GM12864 (cell line): Measurements from ENCODE around the gene PRKAG2.
"Not testable (repeated sequence)": the region's sequence is repeated elsewhere in the genome, so short reads cannot be mapped to it uniquely, and the experiment has no call there.

Source experiments
- DNase-seq: peaks from one replicate; pipeline ENCODE4 v3.0.0-alpha.2; 2011; ENCODE audit warnings: low read depth
- H3K4me3 ChIP-seq: 2 replicates; pipeline ENCODE4 v1.5.1; 2011; ENCODE audit warnings: mild to moderate bottlenecking, low read depth, low read length, control low read depth
- CTCF ChIP-seq: IDR thresholded peaks from 2 replicates; pipeline ENCODE4 v1.5.1; 2011; ENCODE audit warnings: low read depth, mild to moderate bottlenecking, moderate library complexity, low read length, control low read depth, inconsistent platforms; ENCODE audit errors: missing control alignments

Gene PRKAG2

DNA sequence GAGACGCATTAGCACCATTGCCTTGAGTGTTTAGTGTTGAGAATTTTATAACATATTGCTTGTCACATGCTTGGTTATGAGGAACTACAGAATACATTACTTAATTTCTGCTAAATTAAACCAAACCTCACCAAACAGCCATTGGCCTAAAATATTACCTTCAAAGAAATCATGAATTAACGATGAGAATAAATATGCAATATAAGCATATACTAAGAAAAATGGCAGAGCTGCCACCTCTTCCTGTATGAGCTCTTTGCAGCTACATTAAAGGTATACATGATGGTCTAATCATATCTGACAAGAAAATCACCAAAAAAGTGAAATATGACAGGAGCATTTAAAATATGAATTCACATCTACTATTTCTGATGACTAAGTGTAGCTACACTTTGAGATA lies 352.1 kb downstream of the PRKAG2 start:
- DNase-seq = no peak
- H3K4me3 ChIP-seq = no peak overlapping the region
- TF ChIP-seq CTCF = no peak

GRCh38 chr7:151524331-151524730 lies 352.6 kb downstream of the PRKAG2 start:
- no peak for DNase-seq
- no peak overlapping the region for H3K4me3 ChIP-seq
- TF ChIP-seq CTCF = no peak

DNA sequence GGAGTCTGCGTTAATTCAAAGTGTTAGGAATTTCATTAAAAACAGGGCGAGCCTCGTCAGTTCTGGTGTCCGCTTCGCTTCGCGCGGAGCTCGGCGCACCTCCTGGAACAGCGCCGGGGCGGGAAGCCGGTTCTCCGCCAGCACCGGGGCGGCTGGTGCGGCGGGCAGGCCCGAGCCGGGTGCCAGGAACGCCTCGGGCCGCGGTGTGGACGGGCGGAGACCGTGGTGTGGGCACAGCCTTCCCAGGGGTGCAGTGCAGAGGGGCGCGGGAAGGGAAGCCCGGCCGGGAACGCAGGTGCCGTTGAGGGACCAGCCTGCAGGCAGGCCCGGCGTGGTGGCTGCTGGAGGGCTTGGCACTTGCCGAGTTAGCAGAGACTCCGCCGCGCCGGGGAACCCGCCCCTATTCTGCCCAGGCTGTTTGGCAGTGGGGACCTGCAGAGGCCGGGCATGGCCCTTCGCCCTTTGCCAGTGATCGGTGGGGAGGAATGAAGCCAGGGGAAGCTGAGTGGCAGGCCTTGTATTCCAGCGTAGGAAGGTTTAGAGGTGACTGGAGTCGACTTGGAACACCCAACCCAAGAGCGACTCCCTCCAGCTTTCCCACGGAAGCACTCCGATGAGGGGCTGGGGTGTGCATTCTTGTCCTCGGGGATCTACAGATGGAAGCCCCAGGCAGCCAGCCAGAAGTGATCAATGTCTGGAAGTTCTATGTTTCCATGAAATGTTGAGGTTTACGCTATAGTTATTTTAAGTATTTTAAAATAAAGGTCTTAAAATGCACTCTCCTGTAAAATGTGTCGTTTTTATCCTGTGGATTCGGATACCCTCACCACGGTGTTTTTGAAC lies 356.3 kb downstream of the PRKAG2 start:
- peak overlapping the region; percentile 49 for H3K4me3 ChIP-seq
- TF ChIP-seq CTCF = no peak
- no peak for DNase-seq

GRCh38 chr7:151519765-151520418 lies 357.0 kb downstream of the PRKAG2 start, which contains the start of gene RHEB:
RHEB (minus strand) TSS chr7:151519895; CDS start chr7:151519511, 384 bp downstream.
- H3K4me3 ChIP-seq = peak within 1 kb of the TSS; percentile 86
- DNase-seq = peak; percentile 97
- no peak for TF ChIP-seq CTCF

GRCh38 chr7:151518947-151519764 lies 357.8 kb downstream of the PRKAG2 start:
- not testable (repeated sequence) for DNase-seq
- peak overlapping the region; percentile 86 for H3K4me3 ChIP-seq

- no peak for DNase-seq
- TF ChIP-seq CTCF = no peak
- peak overlapping the region; percentile 86 for H3K4me3 ChIP-seq
Observed at GRCh38 chr7:151518105-151518946, 358.6 kb downstream of the PRKAG2 start.
